IPS DF 4.7 (cell line): ENCODE results near the gene TOMM20L.

Source experiments
- DNase-seq: peaks from one replicate; pipeline ENCODE4 v3.0.0-alpha.2; 2013; ENCODE audit warnings: low spot score; ENCODE audit errors: extremely low read depth

TOMM20L gene

GRCh38 chr14:58426670-58427280 is 31.0 kb downstream of the TOMM20L start:
- no peak for DNase-seq

GRCh38 chr14:58427281-58428117 is 31.8 kb downstream of the TOMM20L start, which contains the start of the genes KIAA0586 and TIMM9:
TSS of gene KIAA0586 (plus strand) at chr14:58427719. CDS start at chr14:58428265, 546 bp downstream.
TSS of gene TIMM9 (minus strand) at chr14:58427531. CDS start at chr14:58411945, 15,586 bp downstream.
- DNase-seq, result peak; percentile 95

- no peak for DNase-seq
Observed at GRCh38 chr14:58428118-58428683, 32.5 kb downstream of the TOMM20L start.

- DNase-seq, result no peak
Observed at GRCh38 chr14:58430156-58430555, 34.4 kb downstream of the TOMM20L start.

- DNase-seq, result no peak
Observed at GRCh38 chr14:58439476-58439875, 43.7 kb downstream of the TOMM20L start.

- no peak for DNase-seq
Observed at GRCh38 chr14:58444627-58445026, 48.9 kb downstream of the TOMM20L start.

- DNase-seq, result no peak
Observed at GRCh38 chr14:58455593-58456265, 60.0 kb downstream of the TOMM20L start.
